HG02852 (cell line): Measurements from ENCODE around the gene TFIP11.

ENCODE experiments used
- ATAC-seq: cut with Tn5 transposase; IDR thresholded peaks from one replicate; pipeline ENCODE4 v1.9.1; 2021; ENCODE audit warnings: mild to moderate bottlenecking, moderate library complexity; ENCODE audit not compliant: unreplicated experiment

Gene TFIP11

DNA sequence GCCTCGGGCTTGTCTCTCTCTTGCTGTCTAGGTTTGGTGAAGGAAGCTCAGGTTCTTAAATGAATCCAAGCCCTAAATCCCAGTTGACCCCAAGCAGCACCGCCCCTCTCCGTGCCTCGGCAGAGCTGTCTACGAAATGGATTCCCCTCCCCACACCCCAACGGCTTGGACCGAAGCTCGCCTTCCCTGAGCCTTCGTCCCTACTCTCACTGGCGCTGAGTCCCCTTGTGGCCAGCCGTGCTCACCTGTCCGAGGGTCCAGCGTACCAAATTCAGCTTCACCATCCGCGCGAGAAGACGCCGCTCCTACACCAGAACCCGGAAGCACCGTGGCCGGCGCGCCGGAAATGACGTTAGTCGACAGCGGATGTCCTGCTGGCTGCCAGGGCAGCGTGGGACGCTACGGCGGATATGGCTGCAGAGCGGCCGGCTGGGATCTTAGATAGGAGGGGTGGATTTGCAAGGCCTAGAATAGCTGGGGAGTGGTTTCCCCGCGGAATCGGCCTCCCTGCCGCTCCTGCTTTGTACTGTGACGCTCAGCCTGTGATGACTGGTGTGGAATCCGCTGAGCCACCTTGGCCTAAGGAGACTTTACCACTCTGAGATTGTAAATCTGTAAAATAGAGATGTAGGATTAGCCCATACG lies at the start of gene TFIP11:
Gene TFIP11 (minus strand): TSS at position 325 of the 645 bp plus-strand sequence. CDS start 2,201 bp downstream, outside the sequence.
- peak; percentile 95 for ATAC-seq

DNA sequence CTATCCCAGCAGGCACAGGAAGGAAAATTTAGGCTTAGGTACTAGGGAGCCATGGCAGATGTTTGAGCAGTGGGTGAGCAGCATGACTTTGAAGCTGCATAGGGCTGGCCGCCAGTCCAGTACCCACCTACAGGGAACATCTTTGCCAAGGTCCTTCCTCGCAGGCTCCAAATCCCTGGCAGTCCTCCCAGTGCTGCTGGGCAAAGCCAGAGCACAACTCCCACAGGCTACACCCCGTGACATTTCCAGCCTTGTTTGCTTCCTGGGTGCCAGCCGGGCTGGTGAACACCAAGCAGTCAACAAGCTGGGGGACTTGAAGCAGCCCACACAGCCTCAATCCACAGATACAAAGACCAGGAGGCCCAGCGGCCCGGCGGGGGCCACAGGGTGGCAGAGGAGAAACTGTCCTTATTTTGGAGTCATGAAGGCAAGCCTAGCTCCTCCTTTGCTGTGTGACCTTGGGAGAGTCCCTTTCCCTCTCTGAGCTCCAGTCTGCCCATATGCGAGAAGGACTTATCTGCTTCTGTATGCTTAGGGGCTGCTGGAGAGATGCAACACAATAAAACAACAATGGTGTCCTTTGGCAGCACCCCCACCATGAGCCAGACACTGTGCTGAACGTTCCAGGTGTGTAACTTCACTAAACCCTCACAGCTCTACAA lies 49.6 kb upstream of the TFIP11 start:
- no peak for ATAC-seq

- no peak for ATAC-seq
Observed at GRCh38 chr22:26559961-26560575, 47.8 kb upstream of the TFIP11 start.

GRCh38 chr22:26558248-26558895 lies 46.1 kb upstream of the TFIP11 start:
- ATAC-seq: no peak

DNA sequence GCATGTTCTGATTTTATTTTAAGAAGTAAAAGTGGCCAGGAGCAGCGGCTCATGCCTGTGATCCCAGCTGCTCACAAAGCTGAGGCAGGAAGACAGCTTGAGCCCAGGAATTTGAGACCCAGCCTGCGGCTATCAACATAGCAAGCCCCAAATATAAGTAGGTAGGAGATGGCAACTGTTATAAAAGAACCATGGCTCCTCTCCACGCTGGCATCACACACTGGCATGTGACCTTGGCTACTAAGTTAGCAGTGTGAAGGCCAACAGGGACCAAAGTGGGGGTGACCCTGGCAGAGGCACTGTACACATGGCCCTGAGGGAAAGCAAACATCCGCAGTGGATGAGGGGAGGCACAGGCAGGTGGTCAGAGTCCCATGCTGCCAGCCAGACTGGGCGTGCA lies 44.6 kb upstream of the TFIP11 start:
- no peak for ATAC-seq

DNA sequence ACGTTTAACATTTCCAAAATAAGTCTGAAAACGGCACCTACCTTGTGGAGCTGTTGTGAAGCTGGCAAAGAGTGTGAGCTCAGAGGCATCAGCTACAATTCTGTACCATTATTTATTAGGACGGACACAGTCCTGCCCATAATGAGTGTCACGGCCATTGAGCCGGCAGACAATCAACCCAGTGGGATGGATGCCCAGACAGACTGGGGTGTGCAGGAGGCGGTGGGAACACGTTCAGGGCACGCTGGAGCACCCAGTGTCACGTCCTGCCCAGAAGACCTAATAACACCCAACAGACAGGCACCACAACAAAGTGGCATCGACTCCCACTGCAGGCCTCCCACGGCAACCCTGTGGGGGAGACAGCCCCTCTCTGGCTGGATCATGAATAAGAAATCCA lies 43.2 kb upstream of the TFIP11 start:
- no peak for ATAC-seq

DNA sequence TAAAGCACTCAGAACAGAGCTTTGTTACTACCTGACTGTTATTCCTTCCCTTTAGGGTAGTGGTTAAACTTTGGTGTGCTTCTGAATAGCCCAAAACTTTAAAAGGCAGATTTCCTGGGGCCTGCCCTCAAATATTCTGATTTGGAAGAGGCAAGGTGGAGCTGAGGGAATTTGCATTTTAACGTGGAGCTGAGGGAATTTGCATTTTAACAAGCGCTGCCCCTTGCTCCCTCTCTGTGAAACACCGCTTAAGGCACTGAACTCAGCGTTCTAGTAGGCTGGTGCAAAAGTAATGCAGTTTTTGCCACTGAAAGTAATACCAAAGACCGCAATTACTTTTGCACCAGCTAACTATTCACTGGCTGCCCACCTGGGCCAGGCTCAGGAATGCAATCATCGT lies 42.7 kb upstream of the TFIP11 start:
- ATAC-seq: no peak

DNA sequence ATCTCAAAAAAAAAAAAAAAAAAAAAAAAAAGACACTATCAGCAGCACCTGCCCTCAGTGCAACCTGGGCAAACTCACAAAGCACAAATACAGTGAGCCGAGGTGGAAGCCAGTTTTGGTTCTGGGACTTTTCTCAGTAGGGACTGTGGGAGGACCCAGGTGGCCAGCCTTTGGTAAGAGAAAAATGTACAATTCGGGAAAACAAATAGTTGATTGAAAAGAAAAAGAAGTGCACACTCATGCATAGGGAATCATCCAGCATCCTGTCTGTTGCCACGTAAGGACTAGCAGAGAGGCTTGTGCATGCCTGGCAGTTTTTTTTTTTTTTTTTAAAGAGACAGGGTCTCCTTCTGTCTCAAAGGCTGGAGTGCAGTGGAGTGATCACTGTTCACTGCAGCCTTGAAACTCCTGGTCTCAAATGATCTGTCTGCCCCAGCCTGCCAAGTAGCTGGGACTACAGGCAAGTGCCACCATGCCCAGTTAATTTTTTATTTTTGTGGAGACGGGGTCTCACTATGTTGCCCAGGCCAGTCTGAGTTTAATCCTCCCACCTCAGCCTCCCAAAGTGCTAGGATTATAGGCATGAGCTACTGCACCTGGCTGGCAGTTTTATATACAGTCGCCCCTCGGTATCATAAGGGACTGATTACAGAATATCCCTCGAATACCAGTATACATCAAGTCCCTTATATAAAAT lies 40.9 kb upstream of the TFIP11 start:
- ATAC-seq: no peak

DNA sequence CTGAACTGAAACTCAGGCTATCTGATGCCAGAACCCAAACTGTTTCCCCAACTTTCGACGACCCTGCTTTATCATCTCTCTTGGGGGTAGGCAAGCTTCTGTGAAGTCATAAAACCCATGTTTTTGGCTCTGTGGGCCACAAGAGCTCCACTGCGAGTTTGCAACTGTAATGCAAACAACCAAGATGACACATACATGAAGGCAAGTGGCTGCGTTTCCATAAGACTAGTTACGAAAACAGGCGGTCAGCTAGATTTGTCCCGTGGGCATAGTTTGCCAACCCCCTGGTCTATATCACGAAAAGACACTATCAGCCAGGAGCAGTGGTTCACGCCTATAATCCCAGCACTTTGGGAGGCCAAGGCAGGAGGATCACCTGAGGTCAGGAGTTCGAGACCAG lies 40.2 kb upstream of the TFIP11 start:
- ATAC-seq: no peak

- no peak for ATAC-seq
Observed at GRCh38 chr22:26551568-26551967, 39.3 kb upstream of the TFIP11 start.

- no peak for ATAC-seq
Observed at GRCh38 chr22:26550498-26551033, 38.3 kb upstream of the TFIP11 start.

- ATAC-seq: no peak
Observed at GRCh38 chr22:26549902-26550497, 37.7 kb upstream of the TFIP11 start.

GRCh38 chr22:26548984-26549383 lies 36.7 kb upstream of the TFIP11 start:
- ATAC-seq: no peak

DNA sequence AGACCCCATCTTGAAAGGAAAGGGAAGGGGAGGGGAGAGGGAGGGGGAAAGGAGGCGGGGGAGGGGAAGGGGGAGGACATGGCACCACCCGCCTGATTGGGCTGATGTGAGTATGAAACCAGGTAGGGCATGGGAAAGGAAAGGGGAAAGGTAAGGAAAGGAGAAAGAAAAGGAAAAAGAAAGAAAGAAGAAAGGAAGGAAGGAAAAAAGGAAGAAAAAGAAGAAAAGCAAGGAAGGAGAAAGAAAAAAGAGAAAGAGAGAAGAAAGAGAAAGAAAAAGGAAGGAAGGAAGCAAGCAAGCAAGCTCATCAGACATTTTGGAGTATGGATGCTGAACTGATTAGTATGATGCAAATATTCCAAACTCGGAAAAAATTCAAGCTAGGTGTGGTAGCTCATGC lies 36.0 kb upstream of the TFIP11 start:
- ATAC-seq: no peak

DNA sequence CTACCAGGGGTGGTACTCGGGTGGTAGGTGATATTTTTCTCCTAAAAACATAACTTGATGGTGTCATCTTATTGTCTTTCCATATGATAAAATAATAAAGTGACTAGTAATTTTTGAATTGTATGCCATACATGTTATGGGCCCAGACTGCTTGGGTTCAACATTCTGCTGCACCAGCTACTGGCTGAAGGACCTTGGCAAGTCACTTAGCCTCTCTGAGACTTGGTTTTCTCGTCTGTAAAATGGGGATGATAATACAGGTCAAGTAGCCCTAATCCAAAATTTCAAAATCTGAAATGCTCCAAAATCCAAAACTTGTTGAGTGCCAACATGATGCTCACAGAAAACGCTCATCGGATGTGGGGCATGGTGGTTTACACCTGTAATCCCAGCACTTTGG lies 35.6 kb upstream of the TFIP11 start:
- no peak for ATAC-seq

DNA sequence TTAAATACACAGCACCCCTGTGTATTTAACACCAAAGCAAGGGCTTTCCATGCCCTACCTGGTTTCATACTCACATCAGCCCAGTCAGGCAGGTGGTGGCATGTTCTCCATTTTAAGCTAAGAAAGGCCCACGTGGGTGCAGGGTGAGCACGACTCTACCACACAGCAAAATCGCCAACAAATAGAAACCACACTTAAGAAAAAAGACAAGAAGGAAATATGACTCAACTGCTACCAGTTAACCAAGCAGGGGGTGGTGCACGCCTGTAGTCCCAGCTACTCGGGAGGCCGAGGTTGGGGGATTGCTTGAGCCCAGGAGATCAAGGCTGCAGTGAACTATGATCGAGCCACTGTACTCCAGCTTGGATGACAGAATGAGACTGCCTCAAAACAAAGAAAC lies 35.2 kb upstream of the TFIP11 start:
- no peak for ATAC-seq

GRCh38 chr22:26546282-26546681 lies 34.0 kb upstream of the TFIP11 start:
- no peak for ATAC-seq

GRCh38 chr22:26545827-26546226 lies 33.6 kb upstream of the TFIP11 start:
- ATAC-seq: no peak

DNA sequence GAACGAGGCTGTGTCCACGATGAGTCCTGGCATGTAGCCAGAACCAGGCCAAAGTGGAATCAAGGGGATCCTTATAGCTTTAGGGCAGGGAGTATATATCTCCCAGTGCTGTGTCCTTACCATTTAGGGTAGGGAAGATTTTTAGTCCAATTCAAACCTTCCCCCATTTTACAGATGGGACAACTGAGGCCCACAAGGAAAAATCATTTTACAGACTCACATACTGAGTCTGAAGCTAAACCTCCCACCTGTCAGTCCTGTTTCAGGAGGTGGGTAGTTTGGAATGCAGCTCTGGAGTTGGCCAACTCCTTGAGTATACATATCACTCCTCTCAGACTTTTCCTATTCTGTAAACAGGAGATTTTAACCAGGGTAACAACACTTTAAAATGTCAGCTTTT lies 33.1 kb upstream of the TFIP11 start:
- no peak for ATAC-seq

- ATAC-seq: no peak
Observed at GRCh38 chr22:26544489-26544888, 32.2 kb upstream of the TFIP11 start.

DNA sequence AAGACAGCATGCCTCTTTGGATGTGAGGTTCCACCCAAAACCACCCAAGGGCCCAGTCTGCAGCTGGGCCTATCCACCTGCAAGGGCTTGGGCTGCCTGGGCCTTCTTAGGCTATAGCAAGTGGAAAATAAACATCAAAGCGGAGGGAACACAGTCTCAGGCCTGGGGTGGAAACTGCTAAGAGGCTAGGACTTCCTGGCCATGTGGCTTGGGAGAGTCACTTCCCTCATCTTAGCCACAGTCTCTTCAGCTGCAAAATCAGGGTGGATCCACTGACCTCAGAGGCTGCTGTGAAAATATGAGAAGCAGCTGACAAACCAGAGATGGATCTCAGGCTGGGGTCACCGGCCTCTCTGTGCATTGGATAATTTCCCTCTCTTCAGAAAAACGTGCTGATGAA lies 30.6 kb upstream of the TFIP11 start:
- ATAC-seq: no peak
